ENCODE measurements around the gene SREK1IP1. TPM values are rescaled to one million over a fixed set of nuclear protein-coding genes. Genes with fewer than 3 reads are reported as not detected.

SREK1IP1 gene
- total RNA-seq = 10.1 TPM
- long read RNA-seq, full-length matches to known transcripts = 7 of 8 reads
- long read RNA-seq, partial matches to known transcripts = 0 of 8 reads
- long read RNA-seq, other reads (novel, unspliced or antisense) = 1 of 8 reads

- peak; percentile 82 for DNase-seq
- intact Hi-C loops (cut with DNase I) = no loop called here
- ATAC-seq (ENCODE audit: poor library complexity) = peak; percentile 99
Measured at GRCh38 chr5:64768358-64769312, at the start of gene SREK1IP1, which contains the start of gene CWC27. TSS of gene SREK1IP1 (minus strand) at chr5:64768691. CDS start at chr5:64768517, 174 bp downstream. TSS of gene CWC27 (plus strand) at chr5:64768930. CDS start at chr5:64769147, 217 bp downstream.

GRCh38 chr5:64818245-64818644, 49.8 kb upstream of the SREK1IP1 start:
- ATAC-seq (ENCODE audit: poor library complexity) (no peak), DNase-seq (no peak)
- intact Hi-C loops (cut with DNase I) = loop anchor here (10.0 kb wide), 2 partner anchors 217 to 287 kb away; no protein-coding TSS in a partner anchor

GRCh38 chr5:64814073-64814472, 45.6 kb upstream of the SREK1IP1 start:
- intact Hi-C loops (cut with DNase I) = loop anchor here (5.0 to 10.0 kb wide), 3 partner anchors 221 to 668 kb away; partner anchors contain the start of gene ADAMTS6
- DNase-seq (no peak), ATAC-seq (ENCODE audit: poor library complexity) (no peak)

GRCh38 chr5:64811050-64811640, 42.7 kb upstream of the SREK1IP1 start:
- no peak for DNase-seq
- intact Hi-C loops (cut with DNase I) = loop anchor here (5.0 to 10.0 kb wide), 3 partner anchors 224 to 671 kb away; partner anchors contain the start of gene ADAMTS6

GRCh38 chr5:64807520-64807919, 39.0 kb upstream of the SREK1IP1 start:
- ATAC-seq (ENCODE audit: poor library complexity) (no peak), DNase-seq (no peak)
- intact Hi-C loops (cut with DNase I) = no loop called here

More at GRCh38 chr5:64811050-64811640, 42.7 kb upstream of the SREK1IP1 start:
- ATAC-seq (ENCODE audit: poor library complexity) = peak; percentile 71

- ATAC-seq (ENCODE audit: poor library complexity) (no peak), DNase-seq (no peak)
- intact Hi-C loops (cut with DNase I) = no loop called here
Measured at GRCh38 chr5:64806537-64806936, 38.0 kb upstream of the SREK1IP1 start.

GRCh38 chr5:64800926-64801325, 32.4 kb upstream of the SREK1IP1 start:
- DNase-seq (no peak), ATAC-seq (ENCODE audit: poor library complexity) (no peak)
- intact Hi-C loops (cut with DNase I) = no loop called here

- intact Hi-C loops (cut with DNase I) = no loop called here
- ATAC-seq (ENCODE audit: poor library complexity) = no peak
Measured at GRCh38 chr5:64796301-64796700, 27.8 kb upstream of the SREK1IP1 start.

GRCh38 chr5:64794053-64794770, 25.7 kb upstream of the SREK1IP1 start:
- ATAC-seq (ENCODE audit: poor library complexity) (no peak), DNase-seq (no peak)
- intact Hi-C loops (cut with DNase I) = no loop called here

More at GRCh38 chr5:64796301-64796700, 27.8 kb upstream of the SREK1IP1 start:
- no peak for DNase-seq

- ATAC-seq (ENCODE audit: poor library complexity) (no peak), DNase-seq (no peak)
- intact Hi-C loops (cut with DNase I) = no loop called here
Measured at GRCh38 chr5:64792469-64792868, 24.0 kb upstream of the SREK1IP1 start.

GRCh38 chr5:64790210-64790609, 21.7 kb upstream of the SREK1IP1 start:
- DNase-seq = no peak
- ATAC-seq (ENCODE audit: poor library complexity) = no peak
- intact Hi-C loops (cut with DNase I) = no loop called here

GRCh38 chr5:64789457-64789856, 21.0 kb upstream of the SREK1IP1 start:
- DNase-seq (no peak), ATAC-seq (ENCODE audit: poor library complexity) (no peak)
- intact Hi-C loops (cut with DNase I) = loop anchor here (5.0 kb wide), 1 partner anchor 152 kb away; no protein-coding TSS in a partner anchor

GRCh38 chr5:64788156-64788555, 19.7 kb upstream of the SREK1IP1 start:
- ATAC-seq (ENCODE audit: poor library complexity) (no peak), DNase-seq (no peak)
- intact Hi-C loops (cut with DNase I) = loop anchor here (5.0 kb wide), 1 partner anchor 151 kb away; no protein-coding TSS in a partner anchor

GRCh38 chr5:64786372-64786771, 17.9 kb upstream of the SREK1IP1 start:
- intact Hi-C loops (cut with DNase I) = loop anchor here (5.0 kb wide), 1 partner anchor 149 kb away; no protein-coding TSS in a partner anchor
- ATAC-seq (ENCODE audit: poor library complexity) (no peak), DNase-seq (no peak)

GRCh38 chr5:64784451-64785025, 16.0 kb upstream of the SREK1IP1 start:
- intact Hi-C loops (cut with DNase I) = loop anchor here (5.0 kb wide), 1 partner anchor 147 kb away; no protein-coding TSS in a partner anchor
- peak; percentile 77 for ATAC-seq (ENCODE audit: poor library complexity)
- peak; percentile 50 for DNase-seq

- intact Hi-C loops (cut with DNase I) = no loop called here
- ATAC-seq (ENCODE audit: poor library complexity) = no peak
- no peak for DNase-seq
Measured at GRCh38 chr5:64775291-64775690, 6.8 kb upstream of the SREK1IP1 start.

GRCh38 chr5:64773533-64773932, 5.0 kb upstream of the SREK1IP1 start:
- intact Hi-C loops (cut with DNase I) = no loop called here
- DNase-seq = no peak
- no peak for ATAC-seq (ENCODE audit: poor library complexity)

GRCh38 chr5:64771736-64772135, 3.2 kb upstream of the SREK1IP1 start:
- no peak for ATAC-seq (ENCODE audit: poor library complexity)

More at GRCh38 chr5:64771736-64772135, 3.2 kb upstream of the SREK1IP1 start:
- intact Hi-C loops (cut with DNase I) = no loop called here
- no peak for DNase-seq

Measured in Right ventricle myocardium superior (tissue), 1 donor.